Fibroblast of lung (primary cell): Measurements from ENCODE around the gene WNT9A. TPM values are rescaled to one million over a fixed set of nuclear protein-coding genes. Genes with fewer than 3 reads are reported as not detected.
"Not testable (repeated sequence)": the region's sequence is repeated elsewhere in the genome, so short reads cannot be mapped to it uniquely, and the experiment has no call there.

Experiments used
- DNase-seq, 2 donors: peaks; one replicate each; pipeline versions ENCODE4 v3.0.0 to v3.0.0-alpha.2; 2010; ENCODE audit warnings: low read depth in 2 of 2
- H2AFZ ChIP-seq: 2 replicates; pipeline ENCODE4 v1.5.1; 2012; ENCODE audit warnings: low read length, control low read depth, inconsistent platforms
- H3K27ac ChIP-seq: 2 replicates; pipeline ENCODE4 v1.5.1; 2011; ENCODE audit warnings: low read length, control low read depth; ENCODE audit not compliant: insufficient read depth
- H3K27me3 ChIP-seq: 2 replicates; pipeline ENCODE4 v1.5.1; 2011; ENCODE audit warnings: mild to moderate bottlenecking, low read length; ENCODE audit not compliant: control insufficient read depth, insufficient read depth
- H3K36me3 ChIP-seq: 2 replicates; pipeline ENCODE4 v1.5.1; 2011; ENCODE audit warnings: low read length; ENCODE audit not compliant: control insufficient read depth, insufficient read depth
- H3K4me1 ChIP-seq: 2 replicates; pipeline ENCODE4 v1.5.1; 2011; ENCODE audit warnings: low read length; ENCODE audit not compliant: control insufficient read depth, insufficient read depth; ENCODE audit errors: extremely low read depth
- H3K4me2 ChIP-seq: 2 replicates; pipeline ENCODE4 v1.5.1; 2011; ENCODE audit warnings: low read length, control low read depth; ENCODE audit not compliant: insufficient read depth; ENCODE audit errors: extremely low read depth
- H3K4me3 ChIP-seq, 4 experiments: fragments of 200-600 bp in 1 of 4; sonication (generic) in 1 of 4; replicated peaks in 1 of 4; 2 replicates each; pipeline ENCODE4 v1.5.1; 2011 to 2016; ENCODE audit warnings: low read length in 4 of 4, low read depth in 3 of 4, mild to moderate bottlenecking in 3 of 4, control low read depth in 2 of 4, inconsistent platforms in 1 of 4, mixed read lengths in 1 of 4; ENCODE audit not compliant: insufficient read depth in 1 of 4; ENCODE audit errors: control extremely low read depth in 1 of 4
- H3K79me2 ChIP-seq: 2 replicates; pipeline ENCODE4 v1.5.1; 2012; ENCODE audit warnings: mild to moderate bottlenecking, low read length, inconsistent platforms; ENCODE audit not compliant: control insufficient read depth, insufficient read depth
- H3K9ac ChIP-seq: 2 replicates; pipeline ENCODE4 v1.5.1; 2011; ENCODE audit warnings: mild to moderate bottlenecking, low read length, control low read depth; ENCODE audit not compliant: insufficient read depth
- H3K9me3 ChIP-seq: 2 replicates; pipeline ENCODE4 v1.5.1; 2012; ENCODE audit warnings: low read depth, low read length; ENCODE audit not compliant: control insufficient read depth, insufficient read depth
- H4K20me1 ChIP-seq: 2 replicates; pipeline ENCODE4 v1.5.1; 2011; ENCODE audit warnings: low read length; ENCODE audit not compliant: control insufficient read depth, insufficient read depth; ENCODE audit errors: extremely low read depth
- EZH2 ChIP-seq: IDR thresholded peaks from 2 replicates; pipeline ENCODE4 v1.5.1; 2012; ENCODE audit warnings: low read length, control low read depth, mild to moderate bottlenecking; ENCODE audit errors: missing control alignments
- polyA plus RNA-seq, 2 donors: library from polyadenylated mRNA; depleted of rRNA in 1 of 2; stranded (reverse) in 1 of 2; unstranded in 1 of 2; fragments of >200 nt; gene quantifications; 2 replicates each; pipeline ENCODE4 v1.2.1, GENCODE V29; 2011 to 2012; ENCODE audit warnings: missing spikeins in 1 of 2
- total RNA-seq: library from RNA; depleted of rRNA; stranded (reverse); fragments of >200 nt; gene quantifications from 2 replicates; pipeline ENCODE4 v1.2.1, GENCODE V29; 2014
- TF ChIP-seq, protein P1 (sequence below), 2 donors: IDR thresholded peaks in 1 of 2; conservative IDR thresholded peaks in 1 of 2; 1 replicate in 1 of 2; 2 replicates in 1 of 2; pipeline ENCODE4 v1.5.1; 2011 to 2012; ENCODE audit warnings: low read length in 2 of 2, control low read depth in 1 of 2, inconsistent platforms in 1 of 2, low read depth in 1 of 2, mild to moderate bottlenecking in 1 of 2

Gene WNT9A
- total and polyA plus RNA-seq, 2 donors (not counting 1 experiment from before 2014, with no cell fraction given) = 1.0 to 5.3 TPM

- no peaks in the 10 kb centered on the region for H4K20me1 ChIP-seq
- DNase-seq = no peak
- no peak overlapping the region for H3K9ac ChIP-seq
- no peak overlapping the region for H3K4me2 ChIP-seq
- no peak overlapping the region for H2AFZ ChIP-seq
- H3K4me3 ChIP-seq = no peak overlapping the region
- no peaks in the 10 kb centered on the region for H3K36me3 ChIP-seq
- H3K27me3 ChIP-seq = no peaks in the 10 kb centered on the region
- no peak overlapping the region for H3K27ac ChIP-seq
- no peaks in the 10 kb centered on the region for H3K79me2 ChIP-seq
- TF ChIP-seq, protein P1, sequence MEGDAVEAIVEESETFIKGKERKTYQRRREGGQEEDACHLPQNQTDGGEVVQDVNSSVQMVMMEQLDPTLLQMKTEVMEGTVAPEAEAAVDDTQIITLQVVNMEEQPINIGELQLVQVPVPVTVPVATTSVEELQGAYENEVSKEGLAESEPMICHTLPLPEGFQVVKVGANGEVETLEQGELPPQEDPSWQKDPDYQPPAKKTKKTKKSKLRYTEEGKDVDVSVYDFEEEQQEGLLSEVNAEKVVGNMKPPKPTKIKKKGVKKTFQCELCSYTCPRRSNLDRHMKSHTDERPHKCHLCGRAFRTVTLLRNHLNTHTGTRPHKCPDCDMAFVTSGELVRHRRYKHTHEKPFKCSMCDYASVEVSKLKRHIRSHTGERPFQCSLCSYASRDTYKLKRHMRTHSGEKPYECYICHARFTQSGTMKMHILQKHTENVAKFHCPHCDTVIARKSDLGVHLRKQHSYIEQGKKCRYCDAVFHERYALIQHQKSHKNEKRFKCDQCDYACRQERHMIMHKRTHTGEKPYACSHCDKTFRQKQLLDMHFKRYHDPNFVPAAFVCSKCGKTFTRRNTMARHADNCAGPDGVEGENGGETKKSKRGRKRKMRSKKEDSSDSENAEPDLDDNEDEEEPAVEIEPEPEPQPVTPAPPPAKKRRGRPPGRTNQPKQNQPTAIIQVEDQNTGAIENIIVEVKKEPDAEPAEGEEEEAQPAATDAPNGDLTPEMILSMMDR (conservative IDR thresholded peaks at IDR 0.05 in 1 of 2, IDR thresholded peaks at IDR 0.05 in 1 of 2; ENCODE audit: low read depth in 1 of 2, low read length in 2 of 2) = no peak
- no peak for TF ChIP-seq EZH2
- no peaks in the 10 kb centered on the region for H3K4me1 ChIP-seq
- H3K9me3 ChIP-seq = no peaks in the 10 kb centered on the region
Observed at GRCh38 chr1:227911376-227911775, 36.4 kb downstream of the WNT9A start.

DNA sequence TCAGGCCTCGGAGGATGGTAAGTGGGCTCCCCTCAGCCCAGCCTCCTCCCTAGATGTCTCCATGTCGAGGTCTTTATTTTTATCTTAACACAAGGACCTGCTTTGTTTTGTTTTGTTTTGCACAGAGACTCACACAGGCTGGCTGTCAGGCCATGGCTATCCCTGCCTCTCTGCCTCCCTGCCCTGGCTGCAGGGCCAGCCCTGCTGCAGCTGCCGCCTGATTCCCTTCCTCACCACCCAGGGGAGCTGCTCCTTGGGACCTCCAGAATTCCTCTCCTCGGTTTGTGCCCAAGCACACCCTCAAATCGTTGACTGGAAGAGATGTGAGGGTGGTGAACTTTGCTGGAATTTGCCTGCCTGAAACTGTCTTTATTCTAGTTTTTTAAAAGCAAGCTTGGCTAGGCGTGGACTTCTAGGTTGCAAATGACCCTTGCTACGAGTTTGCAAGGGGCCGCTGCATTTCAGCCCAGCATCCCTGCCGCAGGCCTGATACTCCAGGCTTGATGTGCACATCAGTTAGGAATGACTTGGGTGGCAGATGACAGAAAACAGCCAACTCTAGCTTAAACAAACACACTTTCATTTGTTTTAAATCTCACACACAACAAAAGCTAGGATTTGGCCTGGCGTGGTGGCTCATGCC, 37.1 kb downstream of the WNT9A start:
- no peak for DNase-seq
- no peaks in the 10 kb centered on the region for H3K27me3 ChIP-seq
- H2AFZ ChIP-seq = no peak overlapping the region
- H3K9ac ChIP-seq = no peak overlapping the region
- no peaks in the 10 kb centered on the region for H3K36me3 ChIP-seq
- no peaks in the 10 kb centered on the region for H3K9me3 ChIP-seq
- no peak overlapping the region for H3K4me3 ChIP-seq
- no peaks in the 10 kb centered on the region for H3K79me2 ChIP-seq
- H3K4me2 ChIP-seq = no peak overlapping the region
- no peak overlapping the region for H3K27ac ChIP-seq
- TF ChIP-seq, protein P1 (conservative IDR thresholded peaks at IDR 0.05 in 1 of 2, IDR thresholded peaks at IDR 0.05 in 1 of 2; ENCODE audit: low read depth in 1 of 2, low read length in 2 of 2) = no peak
- no peak for TF ChIP-seq EZH2
- H3K4me1 ChIP-seq = no peaks in the 10 kb centered on the region
- H4K20me1 ChIP-seq = no peaks in the 10 kb centered on the region

DNA sequence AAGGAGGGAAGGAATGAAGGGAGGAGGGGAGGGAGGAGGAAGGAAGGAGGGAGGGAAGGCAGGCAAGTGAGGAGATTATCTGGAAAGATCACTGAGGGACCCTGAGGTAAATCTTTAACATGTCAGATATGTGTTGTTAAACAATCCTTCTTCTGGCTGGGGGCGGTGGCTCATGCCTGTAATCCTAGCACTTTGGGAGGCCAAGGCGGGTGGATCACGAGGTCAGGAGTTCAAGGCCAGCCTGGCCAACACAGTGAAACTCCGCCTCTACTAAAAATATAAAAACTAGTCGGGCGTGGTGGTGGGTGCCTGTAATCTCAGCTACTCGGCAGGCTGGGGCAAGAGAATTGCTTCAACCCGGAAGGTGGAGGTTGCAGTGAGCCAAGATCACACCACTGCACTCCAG, 37.8 kb downstream of the WNT9A start:
- H3K9me3 ChIP-seq, DNase-seq, H3K27ac ChIP-seq, H3K4me3 ChIP-seq, H3K4me1 ChIP-seq, H3K79me2 ChIP-seq, H3K9ac ChIP-seq, H3K27me3 ChIP-seq, H4K20me1 ChIP-seq, H3K4me2 ChIP-seq, H3K36me3 ChIP-seq, H2AFZ ChIP-seq: not testable (repeated sequence)
